CD1c-positive myeloid dendritic cell (primary cell): Measurements from ENCODE around the gene KRT15.
A peak's percentile ranks its signal among the peaks of the same experiment; 100 is the strongest.

Source experiments
- DNase-seq: peaks from one replicate; pipeline ENCODE4 v3.0.0-alpha.2; 2016; ENCODE audit errors: extremely low spot score

KRT15 gene

DNA sequence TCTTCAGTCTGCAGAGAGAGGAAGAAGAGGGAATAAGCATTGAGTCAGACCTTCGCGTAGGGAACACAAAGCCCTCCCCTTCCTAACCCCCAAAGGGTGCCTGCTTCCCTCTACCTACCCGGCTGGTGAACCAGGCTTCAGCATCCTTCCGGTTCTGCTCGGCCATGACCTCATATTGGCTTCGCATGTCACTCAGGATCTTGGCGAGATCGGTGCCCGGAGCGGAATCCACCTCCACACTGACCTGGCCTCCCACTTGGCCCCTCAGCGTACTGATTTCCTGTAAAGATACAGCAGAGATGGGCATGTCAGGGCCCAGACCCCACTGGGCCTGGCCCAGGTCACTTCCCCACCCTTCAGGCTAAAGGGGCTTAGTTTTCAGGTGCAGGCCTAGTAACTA is 5.6 kb upstream of the KRT15 start:
- no peak for DNase-seq

DNA sequence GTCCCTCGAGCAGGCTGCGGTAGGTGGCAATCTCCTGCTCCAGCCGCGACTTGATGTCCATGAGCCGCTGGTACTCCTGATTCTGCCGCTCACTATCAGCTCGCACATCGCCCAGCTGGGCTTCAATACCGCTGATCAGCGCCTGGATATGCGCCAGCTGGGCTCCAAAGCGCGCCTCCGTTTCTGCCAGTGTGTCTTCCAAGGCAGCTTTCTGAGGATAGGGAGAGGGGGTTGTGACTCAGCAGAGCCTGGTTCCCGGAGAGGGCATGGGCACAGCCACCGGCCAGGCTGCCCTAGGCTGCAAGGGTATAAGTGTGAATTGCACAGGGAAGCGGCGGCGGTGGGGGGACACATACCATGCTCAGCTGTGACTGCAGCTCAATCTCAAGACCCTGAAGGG is 5.1 kb upstream of the KRT15 start:
- DNase-seq, result no peak

DNA sequence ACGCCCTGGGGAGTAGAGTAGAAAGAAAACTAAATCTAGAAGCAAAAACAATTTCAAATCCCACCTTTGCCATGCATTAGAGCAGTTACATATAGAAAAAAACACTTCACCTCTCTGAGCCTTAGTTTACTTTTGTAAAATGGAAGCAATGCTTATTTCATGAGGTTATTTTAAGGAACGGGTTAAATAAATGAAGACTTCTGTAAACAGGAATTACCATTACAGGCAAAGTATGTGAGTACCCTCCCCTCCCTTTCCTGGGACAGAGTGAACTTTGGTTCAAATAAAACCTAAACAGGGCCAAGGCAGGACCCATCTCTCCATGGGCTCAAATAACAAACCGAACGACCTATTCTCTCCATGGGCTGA is 4.5 kb upstream of the KRT15 start:
- no peak for DNase-seq

DNA sequence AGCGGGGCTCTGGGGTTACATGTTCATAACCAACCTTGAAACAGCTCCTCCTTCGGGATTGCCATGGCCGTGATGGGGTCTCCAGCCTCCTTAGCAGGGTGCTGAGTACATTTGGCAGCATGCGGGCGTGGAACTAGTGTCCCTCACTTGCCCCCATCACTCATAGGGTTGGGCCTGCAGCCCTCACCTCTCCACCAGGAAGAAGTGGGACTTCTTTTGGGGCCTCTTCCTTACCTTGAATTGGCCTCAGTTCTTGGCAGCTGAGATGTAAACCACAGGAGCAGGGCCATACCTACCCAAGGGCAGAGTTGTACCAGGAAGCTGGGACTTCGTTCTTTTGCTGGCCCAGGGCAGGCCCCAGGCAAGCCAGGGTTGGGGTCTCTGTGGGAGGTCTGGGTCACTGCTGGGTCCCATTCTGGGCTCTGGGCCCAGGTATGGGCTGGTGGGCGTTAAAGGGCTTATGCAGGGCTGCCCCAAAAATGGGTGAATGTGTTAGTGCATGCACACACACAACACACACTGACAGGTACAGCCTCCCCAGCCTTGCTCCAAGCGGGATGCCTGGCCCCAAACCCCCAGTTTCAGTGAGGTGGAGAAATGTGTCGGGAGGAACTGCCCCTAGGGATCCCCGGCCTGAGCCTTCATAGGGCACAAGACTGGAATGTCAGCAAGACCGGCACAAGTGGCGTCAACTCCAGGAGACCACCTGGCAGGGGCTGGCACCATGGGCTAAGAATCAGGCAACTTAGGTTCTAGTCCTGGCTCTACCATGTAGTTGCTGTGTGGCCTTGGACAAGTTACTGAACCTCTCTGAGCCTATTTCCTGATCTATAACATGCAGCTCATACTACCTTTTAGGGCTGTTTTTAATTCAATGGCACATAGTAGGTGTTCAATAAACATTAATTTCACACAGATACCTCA is 3.9 kb upstream of the KRT15 start:
- no peak for DNase-seq

DNA sequence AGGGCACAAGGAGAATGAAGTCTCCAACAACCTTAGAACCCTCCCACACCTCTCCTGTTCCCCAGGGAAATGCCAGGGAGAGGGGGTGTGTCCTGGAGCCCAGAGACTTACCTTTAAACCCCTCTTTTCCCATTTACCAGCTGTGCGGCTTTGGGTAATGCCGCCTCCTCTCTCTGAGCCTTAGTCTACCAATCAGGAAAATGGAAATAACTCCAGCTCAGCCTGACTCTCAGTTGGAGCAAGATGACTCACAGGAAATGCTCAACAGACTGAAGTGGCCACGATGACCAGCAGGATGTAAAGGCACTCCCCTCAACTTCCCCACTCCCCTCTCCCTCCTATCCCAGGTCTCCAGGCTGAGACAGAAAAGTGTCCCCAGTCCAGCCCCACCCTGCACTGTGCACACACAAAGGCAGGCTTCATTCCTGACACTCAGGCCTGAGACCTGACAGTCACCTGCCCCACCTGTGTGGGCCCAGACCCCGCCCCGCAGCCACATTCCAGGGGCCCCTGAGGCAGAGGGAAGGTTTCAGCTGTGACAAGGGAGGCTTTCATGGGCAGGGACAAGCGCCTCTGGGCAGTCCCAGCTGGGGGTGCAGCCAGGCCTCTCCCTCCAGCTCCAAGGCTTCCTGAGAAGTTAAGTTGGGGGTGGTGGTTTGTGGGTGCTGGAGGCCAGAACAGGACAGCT is 3.0 kb upstream of the KRT15 start:
- no peak for DNase-seq

DNA sequence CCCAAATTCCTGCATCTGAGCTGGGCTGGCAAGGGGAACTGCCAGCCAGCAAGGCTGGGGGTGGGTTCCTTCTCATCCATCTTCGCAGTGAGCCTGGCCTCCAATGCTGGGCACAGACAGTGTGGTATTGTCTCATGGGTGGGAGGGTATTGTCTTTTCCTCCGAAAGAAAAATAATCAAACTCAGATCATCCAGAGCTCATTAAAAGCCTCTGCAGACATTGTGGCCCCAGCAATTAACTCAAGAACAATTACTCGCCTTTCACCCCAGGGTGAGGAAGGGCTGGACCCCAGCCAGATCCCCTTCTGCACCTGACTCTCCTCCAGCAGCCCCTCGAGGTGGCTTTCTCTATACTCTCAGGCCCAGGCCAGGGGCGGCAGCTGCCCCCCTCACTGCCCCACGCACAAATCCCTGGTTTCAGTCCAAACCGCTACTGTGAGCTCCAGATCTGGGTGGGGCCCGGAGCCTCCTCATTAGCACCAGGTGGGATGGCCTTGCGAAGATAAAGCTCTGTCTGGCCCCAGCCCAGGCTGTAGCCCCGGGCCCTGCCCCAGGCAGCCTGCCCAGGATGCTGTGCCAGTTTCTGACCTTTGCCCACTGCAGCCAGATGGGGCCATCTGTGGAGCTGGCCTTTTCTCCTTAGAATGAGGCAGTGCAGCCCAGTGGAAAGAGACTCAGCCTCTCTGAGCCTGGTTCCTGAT is 2.3 kb upstream of the KRT15 start:
- no peak for DNase-seq

DNA sequence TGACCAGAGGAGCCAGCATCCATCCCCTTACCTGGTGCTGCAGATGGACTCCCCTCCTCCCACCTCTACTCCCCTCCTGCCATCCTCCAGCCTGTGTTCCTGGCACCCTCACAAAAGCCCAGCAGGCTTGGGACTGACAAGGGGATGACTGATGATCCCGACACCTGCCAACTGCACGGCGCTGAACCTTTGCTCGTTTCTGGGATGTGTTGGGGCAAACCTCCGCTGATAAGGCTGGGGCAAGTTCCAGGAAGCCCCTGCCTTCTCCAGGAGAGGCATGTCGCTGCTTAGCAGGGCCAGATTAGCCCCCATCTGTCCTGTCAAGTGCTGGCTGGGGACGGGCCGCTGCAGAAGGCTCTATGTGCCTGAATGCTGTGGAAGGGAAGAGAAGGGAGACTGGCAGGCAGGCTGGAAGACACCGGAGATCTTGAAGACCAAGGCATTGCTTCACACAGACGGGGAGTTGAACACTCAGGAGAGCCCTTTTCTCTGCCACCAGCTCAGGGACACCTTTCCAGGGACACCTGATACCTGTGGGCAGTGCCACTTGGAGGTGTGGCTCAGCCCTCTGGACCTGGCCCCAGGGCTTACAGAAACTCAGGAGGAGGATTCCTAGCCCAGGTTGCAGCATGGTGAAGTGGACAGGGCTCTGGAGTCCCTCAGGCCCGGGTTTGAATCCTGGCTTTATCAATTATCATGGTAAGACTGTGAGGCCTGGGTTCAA is 973 bp upstream of the KRT15 start:
- DNase-seq, result no peak

DNA sequence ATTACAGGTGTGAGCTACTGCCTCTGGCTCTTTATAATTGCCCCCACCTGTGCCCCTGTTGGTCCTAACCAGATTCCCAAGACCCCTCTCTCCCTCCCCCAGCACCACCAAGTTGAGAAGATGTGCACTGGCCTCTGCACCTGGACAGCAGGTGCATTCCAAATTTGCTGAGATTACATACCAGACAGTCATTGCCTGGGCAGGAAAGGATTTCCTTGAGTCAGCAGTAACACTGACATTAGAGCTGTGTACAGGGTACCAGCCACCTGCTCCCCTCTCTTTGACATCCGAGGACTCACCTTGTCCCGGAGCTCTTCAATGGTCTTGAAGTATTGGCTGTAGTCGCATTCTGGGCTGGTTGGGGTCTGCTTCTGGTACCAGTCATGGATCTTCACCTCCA is 659 bp downstream of the KRT15 start:
- no peak for DNase-seq

DNA sequence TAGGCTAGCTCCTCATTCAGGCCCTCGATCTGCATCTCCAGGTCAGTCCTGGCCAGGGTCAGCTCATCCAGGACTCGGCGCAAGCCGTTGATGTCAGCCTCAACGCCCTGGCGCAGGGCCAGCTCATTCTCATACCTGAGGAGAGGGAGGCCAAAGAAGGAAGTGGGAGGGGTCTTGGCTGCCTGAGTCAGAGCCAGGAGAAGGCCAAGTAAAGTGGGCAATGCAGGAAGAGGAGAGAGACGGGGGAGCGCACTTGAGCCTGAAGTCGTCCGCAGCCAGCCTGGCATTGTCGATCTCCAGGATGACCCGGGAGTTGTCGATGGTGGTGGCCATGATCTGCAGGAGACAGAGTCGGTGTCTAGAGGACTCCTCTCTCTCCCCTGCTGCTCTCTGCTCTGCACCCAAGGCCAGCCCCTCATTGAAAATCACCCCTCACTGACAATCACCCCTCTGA is 1.8 kb downstream of the KRT15 start:
- no peak for DNase-seq

DNA sequence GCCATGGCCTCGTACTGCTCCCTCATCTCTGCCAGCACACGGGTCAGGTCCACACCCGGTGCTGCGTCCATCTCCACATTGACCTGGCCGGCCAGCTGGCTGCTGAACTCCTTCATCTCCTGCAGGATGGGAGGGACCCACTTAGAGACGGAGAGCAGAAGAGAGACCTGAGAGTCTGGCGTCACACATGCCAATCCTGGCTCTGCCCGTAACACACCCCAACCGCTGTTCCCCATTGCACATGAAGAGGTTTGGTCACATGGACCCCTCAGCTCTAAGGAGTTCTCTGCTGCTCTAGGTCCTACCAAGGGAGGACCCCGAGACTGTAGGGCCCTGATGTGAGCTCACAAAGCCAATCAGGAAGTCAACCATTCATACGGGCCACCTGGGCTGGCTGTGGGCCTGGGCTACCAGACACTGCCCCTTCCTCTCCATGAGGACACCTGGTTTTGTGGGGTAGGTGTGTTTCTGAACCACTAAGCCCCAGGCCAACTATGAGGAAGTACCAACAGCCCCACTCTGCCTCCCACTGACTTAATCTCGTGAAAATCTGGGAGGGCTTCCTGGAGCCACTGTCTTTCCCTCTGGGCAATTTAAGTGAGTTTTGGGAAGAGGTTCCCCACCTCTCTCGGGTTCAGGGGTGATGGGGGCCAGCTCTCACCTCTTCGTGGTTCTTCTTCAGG is 2.4 kb downstream of the KRT15 start:
- DNase-seq, result no peak

DNA sequence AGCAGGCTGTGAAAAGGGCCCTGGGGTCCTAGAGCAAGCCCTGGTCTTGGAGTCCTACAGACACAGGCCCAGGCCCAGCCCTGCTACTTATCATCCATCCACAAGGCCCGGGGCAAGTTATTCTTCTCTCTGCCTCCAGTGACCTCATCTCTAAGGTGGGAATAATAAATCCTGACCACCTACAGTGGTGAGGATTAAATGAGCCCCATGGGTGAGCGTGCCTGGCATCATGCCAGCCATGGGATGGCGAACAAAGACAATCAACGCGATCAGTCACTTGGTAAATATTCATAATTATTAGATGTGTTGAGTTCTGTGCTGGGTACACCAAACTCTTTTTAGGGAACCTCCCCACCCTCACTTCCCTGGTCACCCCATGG is 5.5 kb downstream of the KRT15 start:
- DNase-seq, result no peak

DNA sequence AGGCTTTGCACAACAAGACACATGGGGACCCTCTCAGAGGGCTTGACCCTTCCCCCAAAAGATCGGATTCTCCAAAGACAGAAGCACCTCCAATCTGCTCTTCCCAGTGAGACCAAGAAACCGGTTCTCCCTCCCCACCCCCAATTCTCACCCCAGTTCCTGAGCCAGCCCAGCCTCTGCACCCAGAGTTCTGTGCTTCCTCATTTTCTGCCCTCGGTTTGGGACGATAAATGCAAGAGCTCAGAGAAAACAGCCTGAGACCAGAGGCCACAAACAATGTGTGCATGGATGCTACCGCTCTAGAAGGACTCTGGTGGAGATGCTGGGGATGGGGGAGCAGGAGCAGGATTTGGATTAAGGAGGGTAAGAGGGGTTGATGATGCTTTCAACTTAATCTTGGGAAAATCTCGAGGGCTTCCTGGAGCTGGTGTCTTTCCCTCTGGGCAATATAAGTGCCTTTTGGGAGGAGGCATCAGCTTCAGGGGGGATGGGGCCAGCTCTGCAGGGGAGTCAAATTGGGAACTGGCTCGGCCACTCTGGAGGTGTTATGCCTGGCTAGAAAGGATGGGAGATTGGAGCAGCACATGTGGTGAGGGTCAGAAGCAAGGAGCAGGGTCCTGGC is 6.0 kb downstream of the KRT15 start:
- DNase-seq, result peak; percentile 42

DNA sequence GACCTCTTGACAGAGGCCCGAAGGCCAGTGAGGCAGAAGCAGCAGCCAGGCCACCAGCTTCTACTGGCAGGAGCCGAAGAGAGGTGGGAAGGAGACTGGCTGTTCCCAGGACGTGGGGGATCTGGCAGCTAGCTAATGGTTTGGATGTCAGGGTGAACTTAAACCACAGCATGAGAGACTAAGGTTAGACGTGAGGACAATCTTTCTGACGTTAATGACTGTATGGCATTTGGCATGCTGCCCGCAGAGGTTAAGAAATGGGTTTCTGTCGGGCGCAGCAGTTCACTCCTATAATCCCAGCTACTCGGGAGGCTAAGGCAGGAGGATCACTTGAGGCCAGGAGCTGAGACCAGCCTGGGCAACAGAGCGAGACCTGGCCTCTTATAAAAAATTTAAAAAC is 7.0 kb downstream of the KRT15 start:
- DNase-seq, result no peak

DNA sequence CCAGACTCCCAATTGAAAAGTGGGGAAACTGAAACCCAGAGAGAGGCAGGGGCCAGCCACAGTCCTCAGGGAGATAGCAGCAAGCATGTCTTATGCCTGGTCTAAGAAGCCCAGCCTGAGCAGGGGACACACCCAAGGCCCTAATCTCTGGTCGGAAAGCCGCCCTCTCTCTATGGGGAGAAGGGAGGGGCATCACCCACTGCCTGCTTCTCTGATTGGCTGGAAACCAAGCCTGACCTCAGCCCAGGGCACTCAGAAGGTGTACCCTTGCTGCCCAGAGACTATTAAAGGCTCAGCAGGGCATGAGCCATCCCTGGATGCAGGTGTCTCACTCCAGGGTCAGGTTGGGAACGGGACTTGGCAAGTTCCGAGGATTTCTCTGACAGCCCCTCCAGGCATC is 7.6 kb downstream of the KRT15 start:
- no peak for DNase-seq

DNA sequence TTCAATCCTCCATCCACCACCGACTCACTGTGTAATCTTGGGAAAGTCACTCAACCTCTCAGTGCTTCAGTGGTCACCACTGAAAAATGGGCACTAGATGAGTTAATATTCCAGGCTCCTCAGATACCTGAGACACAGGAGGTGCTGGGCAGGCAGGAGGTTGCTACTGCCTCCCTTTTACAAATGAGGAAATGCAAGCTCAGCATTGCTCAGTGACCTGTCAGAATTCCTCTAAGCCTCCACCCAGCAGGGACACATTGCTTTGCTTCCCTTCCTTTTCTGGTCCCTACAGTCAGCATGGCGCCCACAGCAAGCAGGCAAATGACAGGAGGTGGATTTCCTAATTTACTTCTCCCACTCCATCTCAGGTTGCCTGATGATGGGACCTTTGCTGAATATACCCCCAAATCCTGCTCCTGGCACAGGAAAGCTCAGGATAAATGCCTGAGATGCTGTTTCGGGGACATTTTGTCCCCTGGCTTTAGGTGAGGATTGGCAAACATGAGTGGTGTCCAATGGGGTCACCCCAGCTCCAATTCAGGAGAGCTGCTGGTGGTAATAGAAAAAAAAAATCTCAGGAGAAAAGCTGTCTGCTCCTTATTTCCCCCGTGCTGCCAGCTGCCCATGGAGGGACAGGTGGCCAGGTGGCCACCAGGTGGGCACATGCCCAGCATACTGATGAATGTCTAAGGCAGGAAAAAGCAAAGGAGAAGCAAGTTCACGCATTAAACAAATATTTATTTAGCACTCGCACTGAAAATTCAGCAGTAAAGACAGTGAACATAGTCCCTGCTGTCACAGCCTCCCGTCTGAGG is 8.2 kb downstream of the KRT15 start:
- no peak for DNase-seq

DNA sequence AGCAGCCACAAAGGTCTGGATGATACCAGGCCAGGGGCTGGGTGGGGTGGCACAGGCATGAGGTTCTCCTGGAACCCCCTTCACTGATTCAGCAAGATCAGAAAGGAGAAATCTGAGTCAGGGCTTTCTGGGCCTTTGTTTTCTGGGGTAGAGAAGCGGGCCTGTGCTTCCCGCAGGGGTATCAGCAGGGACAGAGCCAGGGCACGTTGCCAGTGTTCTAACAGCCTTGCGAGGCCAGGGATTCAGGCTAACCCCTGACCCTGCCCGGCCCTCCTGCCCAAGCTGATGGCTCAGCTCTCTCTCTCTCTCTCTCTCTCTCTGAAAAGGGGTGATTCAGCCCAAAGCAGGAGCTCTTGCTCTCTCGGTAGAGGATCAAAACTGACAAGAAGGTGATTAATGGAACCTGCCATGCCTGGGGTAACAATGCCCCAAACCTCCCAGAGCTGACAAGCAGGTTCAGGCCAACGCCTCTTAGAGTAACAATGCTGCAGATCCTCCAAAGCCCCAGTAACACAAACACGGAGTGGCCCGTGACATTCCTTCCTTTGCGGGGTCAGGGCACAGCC is 11.3 kb downstream of the KRT15 start:
- no peak for DNase-seq

DNA sequence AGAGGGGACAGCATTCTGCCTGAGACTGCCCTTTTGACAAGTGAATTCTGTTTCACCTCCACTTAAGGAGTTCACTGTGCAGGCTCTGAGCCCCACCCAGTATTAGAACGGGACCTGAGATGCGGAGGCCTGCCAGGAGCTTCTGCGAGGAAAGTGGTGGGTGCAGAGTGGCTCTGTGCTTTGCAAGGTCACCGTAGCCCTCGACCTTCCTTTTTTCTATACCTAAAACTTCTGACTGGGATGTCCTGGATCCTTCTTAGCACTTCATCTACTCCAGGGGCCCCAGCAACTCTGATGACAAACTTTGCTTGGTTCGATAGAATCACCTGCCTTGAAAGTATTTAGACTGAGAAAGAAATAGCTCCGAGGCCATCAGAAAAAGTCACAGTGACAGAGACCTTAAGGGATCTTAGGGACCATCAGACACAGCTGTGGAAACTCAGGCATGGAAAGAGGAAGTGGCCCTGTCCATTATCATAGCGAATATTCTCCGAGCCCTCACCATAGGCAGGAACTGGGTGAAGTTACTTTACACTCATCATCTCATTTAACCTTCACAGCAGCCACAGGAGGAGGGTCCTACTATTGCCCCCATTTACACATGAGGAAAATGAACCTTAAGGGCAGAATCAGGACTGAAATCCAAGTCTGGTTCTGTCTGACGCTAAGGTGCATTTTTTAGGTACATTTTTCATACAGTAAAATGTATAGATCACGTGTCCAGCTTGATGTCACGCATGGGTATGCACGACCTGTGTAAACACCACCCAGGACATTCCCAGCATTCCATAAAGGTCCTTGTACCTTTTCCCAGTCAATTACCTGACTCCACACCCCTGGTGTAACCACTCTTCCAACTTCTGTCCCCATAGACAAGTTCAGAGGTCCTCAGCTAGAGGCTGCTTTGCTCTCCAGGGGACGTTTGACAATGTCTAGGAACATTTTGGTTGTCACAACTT is 12.6 kb downstream of the KRT15 start:
- DNase-seq, result peak; percentile 51

DNA sequence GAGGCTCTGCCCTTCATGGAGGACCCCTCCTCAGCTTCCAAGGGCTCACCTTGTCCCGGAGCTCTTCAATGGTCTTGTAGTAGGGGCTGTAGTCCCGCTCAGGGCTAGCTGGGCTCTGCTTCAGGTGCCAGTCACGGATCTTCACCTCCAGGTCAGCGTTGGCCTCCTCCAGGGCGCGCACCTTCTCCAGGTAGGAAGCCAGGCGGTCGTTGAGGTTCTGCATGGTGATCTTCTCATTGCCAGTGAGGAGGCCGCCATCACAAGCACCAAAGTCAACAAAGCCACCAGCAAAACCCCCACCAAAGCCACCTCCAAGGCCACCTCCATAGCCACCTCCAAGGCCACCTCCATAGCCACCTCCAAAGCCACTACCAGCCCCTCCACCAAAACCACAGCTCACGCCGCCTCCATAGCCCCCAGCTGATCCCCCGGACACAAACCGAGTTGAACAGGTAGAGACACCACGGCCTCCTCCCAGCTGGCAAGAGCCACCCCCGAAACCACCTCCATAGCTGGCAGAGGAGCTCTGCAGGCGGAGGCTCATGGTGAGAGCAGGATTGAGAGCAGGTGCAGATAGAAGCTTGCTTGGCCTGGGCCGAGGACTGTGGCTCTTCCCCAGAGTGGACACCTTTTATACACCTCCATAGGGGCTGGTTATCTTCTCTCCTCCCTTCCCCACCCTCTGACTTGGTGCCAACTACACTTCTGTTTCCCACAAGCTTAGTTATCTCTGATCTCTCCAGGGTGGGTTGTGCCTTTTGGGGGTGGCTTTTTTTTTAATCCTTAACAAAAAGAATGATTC is 13.5 kb downstream of the KRT15 start, which contains the start of gene KRT13:
KRT13 (minus strand) TSS at position 606 of the 802 bp plus-strand sequence; CDS start at position 544, 62 bp downstream.
- DNase-seq, result no peak
